Cerebellar cortex (tissue), 1 donor: ENCODE results near the gene ALOX12B.

Experiments
- DNase-seq: peaks from one replicate; pipeline ENCODE4 v3.0.0-alpha.2; 2015; ENCODE audit warnings: low spot score

The ALOX12B gene

DNA sequence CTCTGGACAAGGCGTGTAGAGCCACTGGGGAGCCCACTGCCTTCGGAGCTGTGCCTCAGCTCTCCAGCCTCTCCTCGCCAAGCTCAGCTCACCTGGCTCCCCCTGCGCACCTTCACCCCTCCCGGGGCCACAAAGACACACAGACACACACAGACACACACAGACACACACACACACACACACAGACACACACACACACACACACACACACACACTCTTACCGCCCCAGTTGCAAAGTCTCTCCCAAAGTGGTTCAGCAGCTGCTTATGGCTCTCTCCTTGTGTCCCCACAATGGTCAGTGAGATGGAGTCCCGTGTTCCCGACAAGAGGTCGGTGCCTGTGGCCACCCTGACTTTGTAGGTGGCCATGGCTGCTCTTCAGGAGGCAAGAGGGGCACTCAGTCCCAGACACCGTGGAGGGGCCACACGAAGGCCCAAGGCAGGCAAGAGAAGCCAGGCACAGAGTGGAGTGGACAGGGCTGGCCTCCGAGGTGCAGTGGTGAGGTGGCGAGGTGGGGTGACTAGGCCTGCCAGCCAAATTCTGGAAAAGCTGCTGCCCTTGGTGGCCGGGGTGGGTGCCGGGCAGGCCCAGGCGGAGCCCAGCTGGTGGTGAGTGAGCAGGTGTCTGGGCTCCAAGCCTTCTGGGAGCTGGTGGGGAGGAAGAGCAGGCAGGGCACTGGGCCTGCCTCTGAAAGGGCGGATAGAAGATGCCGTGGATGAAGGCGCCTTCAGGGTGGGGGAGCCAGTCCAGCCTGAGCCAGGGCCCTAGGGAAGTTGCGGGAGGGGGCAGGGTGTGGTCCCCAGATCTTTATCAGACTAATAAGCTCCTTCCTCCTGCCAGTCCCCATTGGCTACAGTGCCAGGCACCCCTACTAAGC, at the start of gene ALOX12B:
ALOX12B (minus strand) TSS at position 642 of the 877 bp plus-strand sequence; CDS start at position 368, 274 bp downstream.
- no peak for DNase-seq

DNA sequence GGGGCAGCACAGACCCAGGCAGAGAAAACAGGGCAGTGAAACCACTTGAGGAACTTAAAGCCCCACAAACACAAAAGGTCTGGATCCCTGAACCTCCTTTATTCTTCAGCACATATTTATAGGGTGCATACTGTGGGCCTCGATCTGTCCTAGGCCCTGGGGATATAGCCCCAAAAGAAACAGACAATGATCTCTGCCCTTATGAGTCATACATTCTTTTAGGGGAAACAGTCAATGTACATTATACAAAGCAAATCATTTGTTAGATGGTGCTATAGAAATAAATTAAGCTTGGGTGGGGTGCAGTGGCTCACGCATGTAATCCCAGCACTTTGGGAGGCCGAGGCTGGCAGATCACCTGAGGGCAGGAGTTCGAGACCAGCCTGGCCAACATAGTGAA, 46.4 kb upstream of the ALOX12B start:
- DNase-seq = no peak

DNA sequence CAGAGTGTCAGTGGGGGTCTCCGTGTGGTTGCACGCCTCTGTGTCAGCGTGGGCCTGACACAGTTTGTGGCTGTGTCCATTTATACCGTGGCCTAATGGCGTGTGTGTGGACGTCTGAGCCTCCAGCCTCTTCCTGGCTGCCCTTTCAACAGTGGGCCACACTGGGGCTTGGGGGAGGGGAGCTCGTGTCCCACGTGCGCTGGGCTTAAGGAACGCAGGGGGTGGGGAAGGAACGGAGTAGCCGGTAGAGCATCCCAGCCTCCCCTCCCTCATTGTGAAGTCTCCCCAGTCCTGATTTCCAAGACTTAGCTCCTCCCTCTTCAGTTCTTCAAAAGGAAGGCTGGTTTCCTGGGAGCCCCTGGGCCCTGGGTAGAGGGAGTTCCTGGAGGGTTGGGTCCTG, 45.9 kb upstream of the ALOX12B start:
- DNase-seq = no peak

DNA sequence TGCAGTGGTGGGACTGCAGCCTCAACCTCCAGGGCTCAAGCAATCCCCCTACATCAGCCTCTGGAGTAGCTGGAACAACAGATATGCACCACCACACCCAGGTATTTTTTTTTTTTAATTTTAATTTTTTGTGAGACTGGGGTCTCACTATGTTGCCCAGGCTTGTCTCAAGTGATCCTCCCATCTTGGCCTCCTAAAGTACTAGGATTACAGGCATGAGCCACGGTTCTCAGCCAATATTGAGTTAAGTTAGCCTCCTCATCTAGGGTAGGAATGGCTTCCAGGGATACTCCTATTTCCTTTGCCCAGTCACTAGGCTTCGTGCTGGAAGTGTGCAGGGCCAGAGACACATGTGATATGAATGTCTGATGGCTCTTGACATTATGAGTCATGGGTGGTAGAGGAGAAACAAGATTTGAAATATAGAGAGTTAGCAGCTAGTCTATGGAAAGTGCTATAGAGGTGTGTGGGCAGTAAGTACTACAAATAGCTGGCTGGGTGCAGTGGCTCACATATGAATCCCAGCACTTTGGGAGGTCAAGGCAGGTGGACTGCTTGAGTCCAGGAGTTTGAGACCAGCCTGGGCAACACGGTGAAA, 44.4 kb upstream of the ALOX12B start:
- DNase-seq = no peak

DNA sequence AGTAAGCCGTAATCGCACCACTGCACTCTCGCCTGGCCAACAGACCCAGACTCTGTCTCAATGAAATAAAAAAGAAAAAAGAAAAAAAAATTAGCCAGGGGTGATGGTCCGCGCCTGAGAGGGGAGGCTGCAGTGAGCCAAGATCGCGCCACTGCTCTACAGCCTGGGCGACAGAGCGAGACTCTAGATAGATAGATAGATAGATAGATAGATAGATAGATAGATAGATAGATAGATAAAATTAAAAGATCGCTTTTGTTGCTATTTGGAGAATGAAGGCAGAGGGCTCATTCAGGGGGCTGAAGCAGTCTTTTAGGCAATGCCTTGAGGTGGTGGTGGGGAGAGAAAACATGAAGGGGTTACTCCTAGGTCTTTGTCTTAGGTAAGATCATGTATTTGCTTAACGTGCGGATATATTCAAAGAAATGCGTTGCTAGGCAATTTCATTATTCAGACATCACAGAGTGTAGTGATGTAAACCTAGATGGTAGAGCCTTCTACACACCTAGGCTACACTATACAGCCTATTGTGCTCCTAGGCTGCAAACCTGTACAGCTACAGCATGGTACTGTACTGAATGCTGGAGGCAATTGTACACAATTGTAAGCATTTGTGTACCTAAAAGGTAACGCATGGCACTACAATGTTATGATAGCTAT, 40.7 kb upstream of the ALOX12B start:
- DNase-seq = no peak

DNA sequence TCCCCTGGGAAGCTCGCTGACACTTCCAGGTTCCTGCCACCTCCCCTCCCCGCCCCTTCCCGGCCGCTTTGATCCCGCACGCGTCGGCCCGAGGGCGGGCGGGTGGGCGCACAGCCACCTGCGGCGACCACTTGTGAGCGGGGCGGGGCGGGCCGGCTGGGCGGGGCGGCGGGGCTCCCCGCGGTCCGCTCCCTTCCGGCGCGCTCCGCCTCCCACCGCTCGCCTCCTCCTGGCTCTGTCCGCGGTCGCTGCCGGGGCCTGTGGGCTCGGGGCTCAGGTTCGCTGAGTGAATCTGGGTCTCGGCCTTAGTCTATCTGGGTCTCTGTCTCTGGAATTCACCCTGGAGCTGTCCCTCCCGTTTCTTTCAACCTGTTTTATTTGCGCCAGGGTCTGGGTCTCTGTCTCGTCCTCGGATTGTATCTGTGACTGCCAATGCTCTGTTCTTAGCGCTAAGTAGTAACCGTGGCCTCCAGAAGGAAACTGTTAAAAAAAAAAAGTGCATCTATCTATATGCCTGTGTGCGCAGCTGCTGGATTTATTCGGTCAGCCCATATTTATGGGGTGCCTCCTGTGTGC, 39.1 kb upstream of the ALOX12B start:
- peak; percentile 58 for DNase-seq

DNA sequence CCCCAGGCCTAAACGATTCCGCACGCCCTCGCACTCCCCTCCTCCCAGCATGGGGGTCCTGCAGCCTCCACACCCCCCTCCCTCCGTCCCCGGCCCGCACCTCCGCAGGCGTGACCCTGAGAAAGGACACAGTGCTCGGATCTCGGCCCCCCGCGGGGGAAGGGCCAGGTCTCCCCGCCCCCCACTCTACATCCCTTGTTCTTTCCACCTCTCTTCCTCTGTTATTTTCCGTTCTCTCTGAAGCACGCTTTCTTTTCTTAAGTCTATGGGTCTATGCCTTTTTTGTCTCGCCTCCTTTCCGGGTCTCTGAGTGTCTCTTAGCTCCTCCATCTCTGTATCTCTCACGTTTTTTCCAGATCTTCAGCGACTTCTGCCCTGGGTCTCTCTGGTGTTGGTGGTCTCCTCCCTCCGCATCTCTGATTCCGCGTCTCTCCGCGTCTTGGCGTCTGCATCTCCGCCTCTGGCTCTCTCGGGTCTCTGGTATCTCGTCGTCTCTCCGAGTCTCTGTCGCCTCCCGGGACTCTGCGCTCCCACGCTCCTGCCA, 38.5 kb upstream of the ALOX12B start:
- peak; percentile 61 for DNase-seq

DNA sequence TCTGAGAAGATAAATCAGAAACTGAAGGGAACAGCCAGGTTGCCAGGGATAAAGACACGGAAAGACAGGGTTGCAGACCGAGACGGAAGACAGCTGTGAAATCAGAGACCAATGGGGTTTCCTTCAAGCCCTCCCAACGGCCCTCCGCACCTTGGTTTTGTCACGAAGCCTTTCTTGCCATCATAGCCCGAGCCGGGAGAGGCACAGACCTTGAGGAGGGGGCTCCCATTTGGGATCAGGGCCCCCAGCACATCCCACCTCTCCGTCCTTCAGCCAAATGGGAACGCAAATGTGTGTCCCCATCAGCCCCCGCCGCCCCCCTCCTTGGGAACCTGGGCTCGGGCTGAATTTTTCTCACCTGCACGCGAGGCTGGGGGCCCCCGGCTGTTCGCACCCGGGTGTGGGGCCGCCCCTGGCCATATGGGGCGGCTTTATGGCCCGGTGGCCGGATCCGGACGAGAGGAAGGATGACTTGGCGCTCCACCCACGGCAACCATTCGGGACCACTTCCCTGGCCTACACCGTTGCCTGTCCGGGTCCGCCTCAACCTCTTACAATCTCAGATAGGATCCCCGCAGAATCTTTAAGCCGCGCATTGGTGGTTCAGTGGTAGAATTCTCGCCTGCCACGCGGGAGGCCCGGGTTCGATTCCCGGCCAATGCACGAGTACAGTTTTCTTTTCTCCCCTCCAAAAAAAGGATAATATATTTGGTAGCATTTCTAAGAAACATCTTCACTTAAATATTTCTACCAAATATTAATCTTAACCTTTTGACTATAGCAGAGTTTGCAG, 37.8 kb upstream of the ALOX12B start:
- DNase-seq = peak; percentile 92

DNA sequence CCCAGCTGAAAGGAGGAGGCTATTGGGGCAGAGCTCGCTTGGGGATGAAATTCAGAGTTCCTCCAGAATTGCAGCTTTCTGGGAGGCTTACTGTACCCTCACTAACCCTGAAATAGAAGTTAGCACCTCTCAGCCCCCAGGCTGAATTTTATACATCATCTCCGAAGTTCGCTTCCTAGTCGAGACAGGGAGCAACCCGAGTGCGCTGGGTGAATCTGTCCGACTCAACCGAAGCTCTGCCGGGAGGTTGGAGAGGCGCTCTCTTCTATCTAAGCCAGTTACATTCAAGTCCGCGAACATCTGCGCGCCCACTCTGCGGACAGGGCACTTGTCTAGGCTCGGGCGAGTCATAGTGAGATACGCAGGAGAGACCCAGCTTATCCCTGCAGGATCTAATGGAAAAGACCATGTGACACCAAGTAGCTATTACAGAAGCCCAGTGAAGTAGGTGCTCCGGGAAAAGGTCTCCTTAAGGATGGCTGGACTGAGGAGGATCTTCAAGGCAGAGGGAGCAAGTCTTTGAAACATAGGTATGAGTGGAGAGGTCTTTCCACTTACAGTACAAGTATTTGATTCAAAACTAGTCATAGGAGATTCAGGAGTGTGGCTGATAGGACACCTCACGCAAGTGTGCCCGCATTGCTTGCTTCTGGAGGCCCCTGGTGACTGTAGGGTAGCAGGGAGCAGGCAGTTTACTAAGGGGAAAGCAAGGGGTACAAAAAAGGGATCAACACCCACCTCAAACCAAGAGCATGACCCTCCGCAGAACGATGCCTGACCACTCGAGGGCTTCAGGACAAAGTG, 37.0 kb upstream of the ALOX12B start:
- peak; percentile 58 for DNase-seq

DNA sequence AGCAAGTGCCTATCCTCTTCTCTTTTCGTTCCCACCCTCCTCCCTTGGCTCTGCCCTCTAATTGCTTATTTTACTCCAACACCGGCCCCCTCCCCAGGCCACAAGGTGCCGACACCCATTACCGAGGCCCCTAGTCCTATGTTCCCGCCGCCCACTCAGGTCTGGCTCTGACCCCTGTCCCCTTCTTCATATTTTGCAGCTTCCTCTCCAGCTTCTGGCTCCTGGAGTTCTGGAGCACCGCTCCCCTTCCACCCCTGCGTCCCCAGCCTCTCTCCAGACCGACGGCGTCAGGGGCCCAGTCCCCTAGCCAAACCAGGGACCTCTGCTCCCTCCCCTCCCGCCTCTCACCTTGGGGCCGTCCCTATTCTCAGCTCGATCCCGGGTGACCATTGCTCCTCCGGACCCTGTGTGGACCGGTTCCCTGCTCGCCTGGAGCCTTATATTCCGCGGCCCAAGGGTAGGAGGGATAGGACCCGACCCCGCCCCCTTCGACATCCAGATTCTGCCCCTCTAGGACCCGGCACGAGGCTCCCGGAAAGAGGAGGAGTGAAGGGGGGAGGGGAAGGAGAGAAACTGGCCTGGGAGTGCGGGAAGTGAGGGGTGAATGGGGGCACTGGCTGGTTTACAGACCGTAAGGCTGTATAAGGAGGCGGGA, 36.3 kb upstream of the ALOX12B start, which contains the start of gene HES7:
HES7 (minus strand) TSS at position 412 of the 655 bp plus-strand sequence; CDS start at position 390, 22 bp downstream.
- peak; percentile 82 for DNase-seq

DNA sequence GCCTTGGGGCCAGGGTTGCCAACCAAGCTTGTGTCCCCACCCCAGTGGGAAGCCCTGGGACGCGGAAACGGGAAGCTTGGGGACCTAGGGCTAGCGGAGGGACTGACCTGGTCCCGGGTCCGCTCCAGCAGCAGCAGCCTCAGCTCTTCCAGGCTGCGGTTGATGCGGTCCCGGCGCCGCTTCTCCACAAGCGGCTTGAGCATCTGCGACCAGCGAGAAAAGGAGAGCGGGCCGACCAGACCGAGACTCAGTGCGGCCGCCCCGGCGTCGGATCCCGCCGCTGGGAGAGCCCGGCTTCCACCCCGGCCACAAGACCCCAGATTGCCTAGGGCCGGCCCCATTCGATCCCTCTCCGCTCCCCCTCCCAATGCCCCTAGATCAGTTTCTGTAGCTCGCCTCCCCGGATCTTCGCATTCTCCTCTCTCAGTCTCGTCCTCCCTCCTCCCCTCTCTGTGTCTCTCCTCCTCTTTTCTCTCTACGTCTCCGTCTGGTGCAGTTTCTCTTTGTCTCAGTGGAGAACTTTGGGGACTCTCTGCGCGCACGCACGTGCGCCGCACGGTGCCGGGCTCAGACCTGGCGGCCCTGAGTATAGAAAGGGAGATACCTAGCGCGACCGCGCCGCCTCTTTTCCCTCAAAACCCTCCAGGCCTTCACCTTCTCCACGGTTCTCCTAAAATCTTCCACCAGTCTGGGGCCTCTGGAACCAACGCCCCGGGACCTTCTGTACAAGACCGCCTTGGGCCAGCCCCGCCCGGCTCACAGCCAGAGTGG, 35.6 kb upstream of the ALOX12B start:
- peak; percentile 46 for DNase-seq

DNA sequence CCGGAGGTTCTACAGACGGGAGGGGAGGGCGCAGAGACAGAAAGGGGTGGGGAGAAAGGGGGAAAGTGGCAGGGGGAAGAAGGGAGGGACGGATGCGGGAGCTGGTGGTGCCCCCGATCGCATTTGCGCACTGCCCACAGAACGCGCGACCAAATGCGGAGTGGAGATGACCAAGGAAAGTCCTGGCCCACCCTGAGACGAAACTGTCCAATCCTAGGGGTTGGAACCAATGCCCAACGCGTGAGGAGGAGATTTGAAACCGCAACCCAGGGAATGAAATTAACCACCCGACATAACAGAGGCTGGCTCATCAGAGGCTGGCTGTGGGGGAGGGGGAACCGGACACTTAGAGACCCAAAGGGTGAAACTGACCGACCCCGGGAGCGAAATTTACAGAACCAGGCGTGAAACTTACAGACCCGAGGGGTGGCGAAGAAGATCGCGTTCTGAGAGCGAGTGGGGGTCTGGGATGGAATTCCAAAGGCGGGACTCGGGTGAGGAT, 35.0 kb upstream of the ALOX12B start:
- peak; percentile 53 for DNase-seq

DNA sequence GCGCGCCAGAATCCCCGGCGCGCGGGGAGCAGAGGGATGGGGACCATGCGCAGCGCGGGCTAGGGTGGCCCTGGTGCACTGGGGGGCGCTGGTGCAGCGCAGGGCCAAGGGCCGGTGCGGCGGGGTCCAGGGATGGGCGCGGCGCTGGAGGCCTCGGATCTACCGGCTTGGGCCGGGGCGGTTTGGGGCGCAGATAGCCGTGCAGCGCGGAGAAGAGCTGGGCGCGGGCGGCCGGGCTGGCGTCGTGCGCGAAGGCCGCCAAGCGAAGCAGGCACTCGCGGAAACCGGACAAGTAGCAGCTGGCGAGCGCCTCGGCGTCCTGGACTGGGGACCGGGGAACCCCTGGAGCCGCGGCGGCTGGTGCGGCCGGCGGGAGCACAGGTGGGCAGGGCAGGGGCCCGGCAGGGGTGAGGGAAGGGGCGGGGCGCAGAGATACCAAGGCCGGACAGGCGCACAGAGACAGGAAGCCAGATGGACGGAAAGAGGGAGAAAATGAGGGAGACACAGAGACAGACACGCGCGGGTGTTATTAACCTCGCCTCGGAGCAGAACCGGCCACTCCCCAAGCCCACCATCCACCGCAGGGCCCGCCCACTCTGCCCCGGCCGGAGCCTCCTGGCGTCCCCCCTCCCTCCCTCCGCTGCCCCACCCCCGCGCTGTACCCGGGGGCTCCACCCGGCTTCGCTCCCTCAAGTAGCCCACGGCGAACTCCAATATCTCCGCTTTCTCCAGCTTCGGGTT, 34.3 kb upstream of the ALOX12B start:
- peak; percentile 70 for DNase-seq

DNA sequence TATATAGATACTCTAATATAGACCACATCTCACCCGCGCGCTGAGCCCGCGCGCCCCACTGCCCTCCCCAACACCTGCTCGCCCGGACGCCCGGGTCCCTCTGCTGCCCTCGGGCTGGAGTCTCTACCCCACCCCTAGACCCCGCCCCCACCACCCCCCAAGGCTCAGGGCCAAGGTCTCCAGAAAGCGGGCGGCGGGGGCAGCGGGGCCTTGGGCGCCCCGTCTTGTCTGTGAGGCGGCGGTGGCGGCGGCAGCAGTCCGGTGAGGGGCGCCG, 33.8 kb upstream of the ALOX12B start:
- no peak for DNase-seq

DNA sequence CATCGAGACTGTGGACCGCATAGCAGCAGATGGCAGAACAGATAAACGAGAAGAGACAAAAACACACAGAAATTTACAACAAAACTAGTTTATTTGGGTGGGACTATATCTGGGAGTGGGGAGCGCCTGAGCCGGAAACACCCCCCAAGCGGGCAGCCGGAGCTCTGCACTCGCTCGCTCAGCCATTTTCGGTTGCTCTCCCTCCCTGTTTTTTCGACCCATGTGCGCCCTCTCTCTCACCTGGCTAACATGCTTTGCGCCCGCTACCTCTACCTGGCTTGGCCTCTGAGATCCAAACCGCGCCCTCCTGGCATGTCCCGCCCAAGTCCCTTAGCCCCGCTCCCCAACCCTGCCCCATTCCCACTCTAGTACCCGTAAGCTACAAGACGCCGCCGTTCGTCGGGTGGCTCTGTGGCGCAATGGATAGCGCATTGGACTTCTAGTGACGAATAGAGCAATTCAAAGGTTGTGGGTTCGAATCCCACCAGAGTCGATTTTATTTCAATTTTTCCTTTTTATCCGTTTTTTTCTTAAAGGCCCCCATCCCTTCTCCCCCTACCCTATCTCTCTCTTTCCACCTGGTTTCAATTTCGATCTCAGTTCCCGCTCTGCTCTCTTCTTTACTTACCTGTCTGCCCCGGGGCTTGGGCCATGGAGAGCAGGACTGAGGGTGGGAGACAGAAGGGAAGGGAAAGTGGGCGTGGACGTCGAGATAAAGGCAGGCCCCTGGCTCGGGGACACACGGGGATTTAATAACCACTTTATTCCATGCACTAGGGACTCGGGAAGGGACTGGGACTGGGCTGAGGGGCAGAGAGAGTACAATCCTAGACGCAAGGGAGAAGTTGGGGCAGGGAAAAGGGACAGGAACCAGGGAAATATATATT, 33.2 kb upstream of the ALOX12B start:
- peak; percentile 87 for DNase-seq

DNA sequence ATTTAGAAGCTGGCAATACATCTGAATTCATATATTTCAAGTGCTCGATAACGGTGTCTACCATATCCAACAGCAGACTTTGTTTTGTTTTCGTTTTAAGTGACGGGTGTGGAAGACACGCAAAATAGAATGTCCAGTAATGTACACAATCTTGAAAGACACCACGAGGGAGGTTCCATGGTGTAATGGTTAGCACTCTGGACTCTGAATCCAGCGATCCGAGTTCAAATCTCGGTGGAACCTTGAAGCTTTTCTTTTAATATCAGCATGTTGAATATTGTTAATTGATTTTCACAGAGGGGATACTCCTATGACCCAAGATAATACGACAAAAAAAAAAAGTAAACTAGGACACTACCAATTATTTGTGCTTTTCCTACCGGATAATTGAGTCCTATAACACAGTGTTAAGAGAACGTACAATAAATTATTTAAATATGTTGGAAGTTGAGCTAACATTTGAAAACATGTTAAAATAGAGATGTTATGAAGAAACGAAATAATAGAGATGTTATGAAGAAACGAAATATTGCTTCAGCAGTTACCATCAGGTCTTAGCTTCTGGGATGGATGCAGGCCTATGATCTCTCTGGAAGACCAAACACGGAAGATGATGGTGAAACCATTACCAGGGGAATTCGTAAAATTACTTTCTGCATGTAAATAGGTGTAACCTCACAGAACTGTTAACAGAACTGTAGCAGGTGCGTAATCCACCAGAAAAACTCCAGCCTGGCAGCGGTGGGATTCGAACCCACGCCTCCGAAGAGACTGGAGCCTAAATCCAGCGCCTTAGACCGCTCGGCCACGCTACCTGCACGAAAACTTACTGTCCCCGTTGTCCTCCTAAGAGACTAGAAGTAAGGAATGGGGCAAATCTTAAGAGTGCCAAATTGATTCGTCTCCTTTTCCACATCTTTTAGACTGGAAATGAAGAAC, 32.3 kb upstream of the ALOX12B start:
- peak; percentile 97 for DNase-seq
